Measurements from ENCODE around the gene ACVR1. TPM values are rescaled to one million over a fixed set of nuclear protein-coding genes. Genes with fewer than 3 reads are reported as not detected.

Gene ACVR1
- total and polyA plus RNA-seq, 9 of the 15 experiments (the other 6 are each of a cell fraction or from before 2014, with no cell fraction given): 3.8 to 14.3 (median 6.9) TPM

- peak; percentile 54 for TF ChIP-seq E2F8 (IDR thresholded peaks at IDR 0.05; ENCODE audit: low read depth, partially characterized antibody)
- TF ChIP-seq SMC3 (conservative IDR thresholded peaks at IDR 0.05; ENCODE audit: insufficient read depth, low read depth, low read length): 0 out of 2 replicates have a peak, but pooled peaks have one; percentile 26
- peak; percentile 52 for TF ChIP-seq ARID1B (IDR thresholded peaks at IDR 0.05)
- no peak for TF ChIP-seq PTBP1 (IDR thresholded peaks at IDR 0.05; ENCODE audit: low read depth, low read length)
- TF ChIP-seq ZNF318 (IDR thresholded peaks at IDR 0.05; ENCODE audit: borderline replicate concordance in 1 of 2, low read depth in 1 of 2): no peak
- TF ChIP-seq BMI1 (IDR thresholded peaks at IDR 0.05; ENCODE audit: low read length): no peak
- no peak for TF ChIP-seq HINFP (tag; conservative IDR thresholded peaks at IDR 0.05; ENCODE audit: low read depth)
- no peak for TF ChIP-seq POLR2H (tag; IDR thresholded peaks at IDR 0.05; ENCODE audit: low read depth)
- TF ChIP-seq CREM (IDR thresholded peaks at IDR 0.05; ENCODE audit: low read depth): peak; percentile 89
These were observed at the start of gene ACVR1 (continued) for GRCh38 chr2:157876066-157876785.

Measured in K562 (cell line).